Uterus (tissue), 2 donors: ENCODE data around the gene SEMA6B.

Source experiments
- POLR2A ChIP-seq, 2 donors: fragments of 450-650 bp; IDR thresholded peaks; one replicate each; pipeline ENCODE4 v1.6.1; 2016; ENCODE audit warnings: antibody characterized with exemption in 2 of 2, mild to moderate bottlenecking in 1 of 2, moderate library complexity in 1 of 2
- TF ChIP-seq, protein P1 (sequence below), 4 experiments: fragments of 200-600 bp in 2 of 4; fragments of 450-650 bp in 2 of 4; sonication (generic) in 2 of 4; IDR thresholded peaks; one replicate each; pipeline ENCODE4 v1.5.1; 2016 to 2019; ENCODE audit warnings: antibody characterized with exemption in 4 of 4, mild to moderate bottlenecking in 2 of 4, moderate library complexity in 1 of 4

GRCh38 chr19:4573682-4574081, 14.2 kb upstream of the SEMA6B start:
- TF ChIP-seq, protein P1, sequence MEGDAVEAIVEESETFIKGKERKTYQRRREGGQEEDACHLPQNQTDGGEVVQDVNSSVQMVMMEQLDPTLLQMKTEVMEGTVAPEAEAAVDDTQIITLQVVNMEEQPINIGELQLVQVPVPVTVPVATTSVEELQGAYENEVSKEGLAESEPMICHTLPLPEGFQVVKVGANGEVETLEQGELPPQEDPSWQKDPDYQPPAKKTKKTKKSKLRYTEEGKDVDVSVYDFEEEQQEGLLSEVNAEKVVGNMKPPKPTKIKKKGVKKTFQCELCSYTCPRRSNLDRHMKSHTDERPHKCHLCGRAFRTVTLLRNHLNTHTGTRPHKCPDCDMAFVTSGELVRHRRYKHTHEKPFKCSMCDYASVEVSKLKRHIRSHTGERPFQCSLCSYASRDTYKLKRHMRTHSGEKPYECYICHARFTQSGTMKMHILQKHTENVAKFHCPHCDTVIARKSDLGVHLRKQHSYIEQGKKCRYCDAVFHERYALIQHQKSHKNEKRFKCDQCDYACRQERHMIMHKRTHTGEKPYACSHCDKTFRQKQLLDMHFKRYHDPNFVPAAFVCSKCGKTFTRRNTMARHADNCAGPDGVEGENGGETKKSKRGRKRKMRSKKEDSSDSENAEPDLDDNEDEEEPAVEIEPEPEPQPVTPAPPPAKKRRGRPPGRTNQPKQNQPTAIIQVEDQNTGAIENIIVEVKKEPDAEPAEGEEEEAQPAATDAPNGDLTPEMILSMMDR (IDR thresholded peaks at IDR 0.05), result no peak
- TF ChIP-seq POLR2A (IDR thresholded peaks at IDR 0.05), result no peak
